Measurements from ENCODE around the gene PCDHA12.

- TF ChIP-seq CTCF (IDR thresholded peaks at IDR 0.05; ENCODE audit: insufficient read depth, low read depth, low read length) (no peak), EZH2 (IDR thresholded peaks at IDR 0.05; ENCODE audit: insufficient read depth, low read length) (no peak)
These were observed 41.1 kb upstream of the PCDHA12 start, which contains the start of gene PCDHA7 for GRCh38 chr5:140833993-140834392.
